Embryonic facial prominence (tissue), 1 donor: Measurements from ENCODE around the gene HOXA13.

Source experiments
- DNase-seq: peaks from one replicate; pipeline ENCODE4 v3.0.0-alpha.2; 2016; ENCODE audit errors: extremely low spot score

HOXA13 gene

GRCh38 chr7:27159266-27160144 is 40.4 kb downstream of the HOXA13 start:
- DNase-seq, result no peak

GRCh38 chr7:27158436-27159265 is 41.2 kb downstream of the HOXA13 start:
- no peak for DNase-seq

GRCh38 chr7:27157702-27158431 is 42.0 kb downstream of the HOXA13 start:
- no peak for DNase-seq

- no peak for DNase-seq
Observed at GRCh38 chr7:27156916-27157701, 42.8 kb downstream of the HOXA13 start.

DNA sequence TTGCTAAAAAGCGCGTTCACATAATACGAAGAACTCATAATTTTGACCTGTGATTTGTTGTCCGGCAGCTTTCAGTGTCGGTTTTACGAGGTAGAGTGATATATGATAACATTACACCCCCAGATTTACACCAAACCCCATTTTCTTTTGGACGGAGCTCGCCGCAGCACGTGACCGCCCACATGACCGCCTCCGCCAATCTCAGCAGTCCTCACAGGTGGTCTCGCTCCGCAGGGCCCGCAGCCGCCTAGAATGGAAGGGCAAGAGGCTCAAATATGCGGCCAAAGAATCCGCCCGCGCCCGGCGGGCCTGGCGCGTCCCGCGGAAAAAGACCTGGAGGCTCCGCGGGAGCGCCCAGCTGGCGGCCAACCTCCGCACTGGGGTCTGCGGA is 43.4 kb downstream of the HOXA13 start, which contains the start of gene HOXA7:
TSS of gene HOXA7 (minus strand) at position 168 of the 391 bp plus-strand sequence. CDS start at position 38, 130 bp downstream.
- DNase-seq, result no peak

DNA sequence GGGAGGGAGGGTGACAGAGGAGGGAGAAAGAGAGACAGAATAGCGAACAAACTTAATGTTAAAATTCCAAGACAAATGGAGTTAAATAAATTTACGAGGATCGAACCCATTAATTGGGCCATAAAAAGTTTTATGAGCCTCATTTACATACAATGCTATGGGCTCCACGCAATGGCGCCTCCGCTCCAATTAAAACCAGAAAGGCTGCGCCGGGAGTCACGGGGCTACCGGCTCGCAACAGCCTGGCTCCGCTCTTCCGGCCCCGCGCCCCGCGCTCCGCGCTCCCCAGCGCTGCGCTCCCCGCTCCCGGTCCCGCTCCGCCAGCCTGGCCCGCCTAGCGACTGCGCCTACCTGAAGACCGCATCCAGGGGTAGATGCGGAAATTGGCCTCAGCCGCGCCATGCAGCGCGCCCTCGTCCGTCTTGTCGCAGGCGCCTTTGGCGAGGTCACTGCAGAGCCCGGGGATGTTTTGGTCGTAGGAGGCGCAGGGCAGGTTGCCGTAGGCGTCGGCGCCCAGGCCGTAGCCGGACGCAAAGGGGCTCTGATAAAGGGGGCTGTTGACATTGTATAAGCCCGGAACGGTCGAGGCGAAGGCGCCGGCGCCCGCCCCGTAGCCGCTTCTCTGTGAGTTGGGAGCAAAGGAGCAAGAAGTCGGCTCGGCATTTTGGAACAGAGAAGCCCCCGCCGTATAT is 43.9 kb downstream of the HOXA13 start:
- no peak for DNase-seq

- DNase-seq, result no peak
Observed at GRCh38 chr7:27154901-27155815, 44.7 kb downstream of the HOXA13 start.

- DNase-seq, result no peak
Observed at GRCh38 chr7:27154369-27154768, 45.5 kb downstream of the HOXA13 start.

- DNase-seq, result no peak
Observed at GRCh38 chr7:27153526-27153925, 46.4 kb downstream of the HOXA13 start.

DNA sequence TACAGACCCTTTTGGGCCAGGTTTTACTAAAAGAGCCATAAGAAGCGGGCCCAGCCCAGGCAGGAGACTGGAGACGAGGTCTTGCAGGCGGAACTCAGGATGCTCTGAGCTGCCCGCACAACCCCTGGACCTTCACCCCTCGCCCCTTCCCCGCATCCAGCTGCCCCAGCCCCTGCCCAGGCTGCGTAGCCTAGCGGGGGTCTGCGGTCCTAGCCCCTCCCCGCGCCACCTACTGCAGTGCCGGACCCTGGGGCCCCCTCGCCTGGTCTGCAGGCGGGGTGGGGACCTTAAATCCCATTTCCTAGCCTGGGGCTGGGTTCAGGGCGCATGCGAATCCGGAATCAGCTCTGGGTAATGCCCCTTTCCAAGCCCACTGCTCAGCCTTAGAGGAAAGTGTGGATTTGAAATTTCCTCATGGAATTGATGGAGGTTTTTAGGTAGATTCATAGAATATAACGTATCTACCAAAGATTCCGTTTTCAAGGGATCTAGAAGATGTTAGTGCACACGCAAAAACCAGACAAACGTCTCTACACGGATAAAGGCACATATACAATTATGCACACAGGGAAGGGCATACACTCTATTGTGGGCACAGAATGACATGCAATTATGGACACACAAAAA is 47.0 kb downstream of the HOXA13 start:
- no peak for DNase-seq

DNA sequence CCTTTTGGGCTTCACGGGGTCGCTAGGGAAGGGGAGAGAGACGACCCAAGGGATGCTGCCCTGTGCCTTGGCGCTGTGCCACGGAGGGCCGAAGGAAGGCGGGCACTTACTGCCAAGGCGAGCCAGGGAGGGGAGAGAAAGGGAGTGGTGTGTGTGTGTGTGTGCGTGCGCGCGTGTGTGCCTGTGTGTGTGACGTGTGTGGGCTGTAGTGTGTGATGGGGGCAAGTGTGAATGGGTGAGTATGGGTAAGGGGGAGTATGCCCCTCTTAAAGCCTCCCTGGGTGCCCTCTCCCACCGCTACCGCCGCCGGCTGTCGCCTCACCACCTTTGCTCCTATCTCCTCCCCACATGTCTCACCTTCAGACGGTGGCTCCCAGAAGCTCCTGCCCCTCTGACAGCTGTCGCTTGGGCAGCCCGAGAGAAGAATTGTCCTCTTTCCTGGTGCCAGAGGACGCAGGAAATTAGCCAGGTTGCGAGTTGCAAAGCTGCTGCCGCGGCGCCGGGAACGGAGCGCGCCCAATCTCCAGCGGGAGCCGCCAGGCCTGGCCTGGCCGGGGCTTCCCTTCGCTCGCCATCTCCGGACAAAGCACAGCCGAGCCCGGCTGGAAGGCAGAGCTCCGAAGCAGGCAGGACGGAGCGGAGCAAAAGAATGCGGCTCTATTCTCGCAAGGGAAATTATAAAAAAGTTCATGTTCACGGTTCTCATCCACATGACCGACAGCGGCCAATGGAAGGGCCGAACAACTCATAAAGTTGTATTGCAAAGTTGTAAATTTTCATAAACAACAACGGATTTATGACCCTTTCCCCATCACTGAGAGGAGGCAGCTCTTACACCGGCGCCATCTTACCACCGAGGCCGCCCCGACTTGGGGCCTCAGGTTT is 47.7 kb downstream of the HOXA13 start, which contains the start of gene HOXA3:
TSS of gene HOXA3 (minus strand) at position 653 of the 885 bp plus-strand sequence. CDS start 41,943 bp downstream, outside the sequence.
- DNase-seq, result no peak

DNA sequence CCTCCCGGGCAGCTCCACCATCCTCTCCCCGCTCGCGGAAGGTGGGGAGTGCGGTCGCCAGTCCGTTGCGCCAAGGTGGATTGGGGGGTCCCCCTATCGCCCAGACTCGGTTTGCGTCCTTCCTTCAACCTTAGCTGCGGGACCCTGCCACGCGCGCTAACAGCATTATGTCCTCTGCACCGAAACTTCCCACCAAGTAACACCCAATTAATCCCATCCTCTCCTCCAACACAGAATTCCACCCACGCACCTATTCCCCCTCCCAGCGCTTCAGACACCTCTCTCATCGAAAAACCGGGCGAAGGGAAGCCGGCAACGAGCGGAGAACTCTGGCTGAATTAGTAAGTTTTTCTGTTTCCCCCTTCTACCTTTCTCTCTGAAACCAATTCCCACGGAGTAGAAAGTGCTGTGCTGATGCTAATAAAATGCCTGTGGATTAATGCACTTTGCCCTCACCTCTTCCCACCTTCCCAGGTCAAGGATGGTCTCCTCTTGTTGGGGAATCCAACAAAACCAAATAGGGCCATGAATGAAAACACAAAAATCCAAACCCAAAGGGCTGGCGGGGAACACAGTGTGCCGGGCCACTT is 48.5 kb downstream of the HOXA13 start:
- no peak for DNase-seq

DNA sequence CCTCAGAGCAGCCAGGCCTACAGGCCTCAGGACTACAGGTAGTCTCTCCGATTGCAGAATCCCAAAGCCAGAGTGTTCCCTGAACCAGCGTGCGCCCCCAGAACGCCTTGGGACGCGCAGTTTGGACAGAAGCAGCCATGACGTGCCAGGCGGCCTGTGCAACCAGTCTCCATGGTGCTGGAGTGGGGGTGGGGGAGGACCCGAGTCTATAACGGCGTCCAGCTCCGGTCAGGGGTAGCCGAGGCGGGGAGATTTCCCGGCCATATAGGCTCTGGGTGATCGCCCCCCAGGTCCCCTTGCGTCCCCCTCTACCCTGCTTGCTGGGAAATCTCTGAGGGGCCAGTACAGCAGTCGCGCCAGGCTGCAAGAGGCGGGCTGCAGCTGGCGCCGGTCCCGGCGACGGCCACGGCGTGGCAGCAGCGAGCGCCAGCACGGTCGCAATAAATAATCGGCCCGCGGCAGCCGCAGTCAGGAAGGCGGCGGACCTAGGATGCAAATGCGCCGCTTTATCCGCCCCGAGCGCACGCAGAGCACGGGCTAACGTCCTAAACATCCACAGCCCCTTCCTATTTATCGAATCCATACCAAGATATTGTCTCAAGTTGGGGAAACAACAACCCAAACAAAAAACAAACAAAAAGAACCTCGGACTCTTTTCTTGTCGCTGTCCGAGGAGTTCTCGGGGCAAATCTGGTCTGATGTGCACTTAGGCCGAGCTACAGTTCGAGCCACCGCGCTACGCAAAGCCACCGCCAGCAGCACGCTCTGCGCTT is 49.1 kb downstream of the HOXA13 start:
- DNase-seq, result no peak

DNA sequence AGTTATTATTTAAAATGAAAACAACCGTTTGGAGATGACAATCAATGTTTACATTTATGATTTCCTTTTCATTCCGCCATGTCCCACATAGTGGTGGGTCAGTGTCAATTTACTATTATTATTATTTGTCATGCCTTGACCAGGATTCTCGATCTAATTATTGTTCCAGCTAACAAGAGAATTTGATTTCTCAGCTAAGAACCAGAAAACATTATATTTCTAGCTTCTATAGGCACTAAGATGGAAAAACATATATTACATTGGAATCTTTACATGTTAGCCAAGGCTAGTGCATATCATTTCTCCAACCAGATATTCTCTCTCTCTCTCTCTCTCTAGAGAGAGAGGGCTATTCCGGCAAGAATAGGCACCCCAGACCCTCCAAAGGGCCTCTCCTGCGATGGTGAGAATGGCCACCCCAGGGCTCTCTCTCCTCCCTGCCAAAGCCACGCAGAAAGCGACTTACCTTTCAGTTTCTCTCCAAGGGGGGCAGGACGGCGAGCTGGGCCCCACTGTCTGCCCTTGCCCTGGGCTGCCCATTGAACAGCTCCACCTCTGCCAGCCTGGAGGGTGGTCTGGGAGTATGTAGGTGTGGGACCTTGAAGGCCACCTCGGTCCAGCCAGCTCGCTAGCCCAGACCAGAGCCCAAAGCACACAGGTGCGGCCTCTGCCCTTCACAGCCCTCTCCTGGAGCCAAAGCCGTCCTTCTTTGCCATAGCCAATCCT is 49.9 kb downstream of the HOXA13 start:
- DNase-seq, result no peak

DNA sequence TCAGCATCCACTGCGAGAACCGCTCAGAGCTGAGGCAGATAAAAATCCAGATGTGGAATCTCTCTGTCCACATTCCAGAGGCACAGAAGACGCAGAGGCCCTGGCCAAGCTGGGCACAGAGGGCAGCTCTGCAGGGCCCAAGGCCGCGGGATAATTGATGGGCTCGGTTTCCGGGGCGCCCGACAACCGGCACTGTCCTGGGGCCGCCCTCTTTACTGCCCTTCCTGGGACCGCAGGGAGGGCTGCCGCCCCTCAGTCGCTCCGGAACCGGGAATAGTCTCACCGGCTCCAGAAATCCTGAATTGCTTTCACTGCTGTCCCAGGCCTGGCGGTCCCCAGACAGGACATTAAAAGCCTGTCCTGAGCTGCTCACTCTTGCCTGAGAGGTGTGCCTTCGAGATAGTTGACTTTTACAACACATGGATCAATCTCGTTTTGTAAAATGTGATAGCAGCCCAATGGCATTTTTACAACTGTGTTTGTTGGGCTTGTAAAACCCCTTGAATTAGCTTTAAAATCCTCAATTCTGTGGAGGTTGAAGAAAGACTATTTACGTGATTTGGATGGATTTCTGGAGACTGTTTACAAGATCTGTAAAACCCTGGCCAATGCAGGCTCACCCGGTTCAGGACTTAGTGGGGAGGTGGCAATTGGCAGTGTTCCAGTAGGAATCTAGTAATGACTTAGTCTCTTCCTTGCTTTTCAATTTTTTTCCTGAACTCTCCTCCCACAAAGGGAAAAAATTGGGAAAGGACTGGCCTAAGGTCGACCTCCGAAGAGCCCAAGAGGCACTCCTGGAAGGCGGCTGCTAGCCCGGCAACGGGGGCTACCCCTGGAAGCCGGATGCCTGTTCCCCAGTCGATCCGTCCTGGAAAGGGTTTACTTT is 50.9 kb downstream of the HOXA13 start:
- DNase-seq, result no peak
